SIG-M5 treated with dmso at 0.1 percent for 504 hours (cell line): Measurements from ENCODE around the gene CST11.
A peak's percentile ranks its signal among the peaks of the same experiment; 100 is the strongest.

Source experiments
- DNase-seq: peaks from one replicate; lab custom pipeline; 2025; ENCODE audit not compliant: unreplicated experiment; lab: John Stamatoyannopoulos, UW

Gene CST11

DNA sequence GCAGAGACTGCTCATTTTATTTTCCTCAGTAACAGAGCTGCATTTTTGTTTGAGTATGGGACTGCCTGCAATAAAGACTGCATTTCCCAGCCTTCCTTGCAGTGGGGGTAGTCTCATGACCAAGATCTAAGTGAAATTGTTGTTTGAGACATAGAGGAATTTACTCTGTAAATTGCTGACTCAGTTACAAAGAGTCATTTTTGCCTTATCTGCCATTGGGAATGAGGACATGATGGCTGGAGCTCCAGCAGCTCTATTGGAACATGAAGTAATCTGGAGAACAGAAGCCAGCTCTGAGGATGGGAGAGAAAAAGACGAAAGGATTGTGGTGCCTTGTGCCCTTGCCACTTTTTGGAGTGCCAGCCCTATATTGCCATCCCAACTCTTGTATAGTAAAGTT is 2.1 kb upstream of the CST11 start:
- no peak for DNase-seq

DNA sequence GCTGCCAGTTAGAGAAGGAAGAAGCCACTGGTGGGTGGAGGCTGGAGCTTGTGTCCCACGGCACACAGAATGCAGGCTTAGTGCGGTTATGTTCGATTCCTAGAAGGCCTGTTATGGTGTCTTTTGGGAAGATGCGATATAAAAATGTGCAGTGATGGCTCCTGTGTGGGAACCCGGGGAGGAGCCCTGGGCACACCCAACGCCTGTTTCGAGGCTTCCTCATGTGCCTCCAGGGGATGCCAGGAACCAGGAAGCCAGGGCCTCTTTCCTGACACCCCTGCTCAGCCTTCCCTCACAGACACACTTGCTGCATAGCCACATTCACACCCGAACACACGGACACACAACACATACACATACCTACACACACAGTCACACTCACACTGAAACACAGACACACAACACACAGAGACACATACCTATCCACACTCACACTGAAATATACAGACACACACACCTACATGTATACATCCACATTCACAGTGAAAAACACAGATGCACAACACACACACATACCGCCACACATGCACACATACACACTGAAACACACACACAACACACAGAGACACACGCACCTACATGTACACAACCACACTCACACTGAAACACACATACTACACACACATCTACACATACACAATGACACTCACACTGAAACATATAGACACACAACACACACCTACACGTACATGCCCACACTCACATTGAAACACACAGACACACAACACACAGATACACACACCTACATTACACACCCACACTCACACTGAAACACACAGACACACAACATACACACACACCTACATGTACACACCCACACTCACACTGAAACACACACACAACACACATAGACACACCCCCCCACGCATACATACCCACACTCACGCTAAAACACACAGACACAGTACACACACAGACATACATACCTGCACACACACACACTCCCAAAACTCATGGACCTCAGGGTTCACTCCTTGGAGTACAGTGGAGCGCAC is 1.2 kb upstream of the CST11 start:
- DNase-seq, result no peak

DNA sequence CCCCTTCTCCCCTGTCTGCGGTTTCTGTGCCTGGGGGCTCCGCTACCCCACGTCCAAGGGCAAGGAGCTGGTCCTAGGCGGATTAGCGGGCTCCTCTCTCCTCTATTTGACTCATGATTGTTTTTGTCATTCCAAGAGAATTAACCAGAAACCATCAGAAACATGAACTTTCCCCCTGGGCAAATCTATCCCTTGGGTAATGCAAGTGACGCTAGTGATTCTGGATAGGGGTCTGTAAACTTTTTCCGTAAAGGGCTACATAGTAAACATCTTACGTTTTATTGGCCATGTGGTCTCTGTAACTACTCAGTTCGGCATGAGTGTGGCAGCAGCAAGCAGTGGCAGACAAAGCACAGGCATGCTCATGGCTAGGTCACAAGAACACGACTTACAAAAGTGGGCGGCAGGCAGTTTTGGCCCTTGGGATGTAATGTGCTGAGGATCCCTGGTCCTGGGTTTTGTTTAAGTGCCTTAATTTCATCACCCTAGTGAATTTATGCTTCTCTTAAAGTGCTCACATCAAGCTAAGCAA is 654 bp downstream of the CST11 start:
- DNase-seq, result no peak

DNA sequence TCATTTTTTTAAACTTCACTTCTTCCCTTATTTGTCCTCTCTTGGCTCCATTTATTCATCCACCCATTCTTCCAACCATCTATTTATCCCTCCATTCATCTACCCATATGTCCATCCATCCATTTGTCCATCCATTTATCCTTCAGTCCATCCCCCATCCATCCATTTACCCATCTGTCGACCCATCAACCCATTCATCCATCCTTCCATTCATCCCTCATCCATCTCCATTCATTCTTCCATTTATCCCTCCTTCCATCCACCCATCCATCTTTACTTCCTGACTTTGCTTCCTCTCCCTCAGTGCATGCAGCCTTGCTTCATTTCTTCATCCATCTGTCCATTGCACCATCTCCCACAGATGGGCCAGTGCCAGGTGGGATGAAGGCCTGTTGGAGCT is 1.8 kb downstream of the CST11 start:
- no peak for DNase-seq

- DNase-seq, result peak; percentile 34
Observed at GRCh38 chr20:23449421-23449820, 3.3 kb downstream of the CST11 start.

GRCh38 chr20:23448167-23448566 is 4.5 kb downstream of the CST11 start:
- no peak for DNase-seq

- DNase-seq, result peak; percentile 42
Observed at GRCh38 chr20:23446505-23446904, 6.2 kb downstream of the CST11 start.

DNA sequence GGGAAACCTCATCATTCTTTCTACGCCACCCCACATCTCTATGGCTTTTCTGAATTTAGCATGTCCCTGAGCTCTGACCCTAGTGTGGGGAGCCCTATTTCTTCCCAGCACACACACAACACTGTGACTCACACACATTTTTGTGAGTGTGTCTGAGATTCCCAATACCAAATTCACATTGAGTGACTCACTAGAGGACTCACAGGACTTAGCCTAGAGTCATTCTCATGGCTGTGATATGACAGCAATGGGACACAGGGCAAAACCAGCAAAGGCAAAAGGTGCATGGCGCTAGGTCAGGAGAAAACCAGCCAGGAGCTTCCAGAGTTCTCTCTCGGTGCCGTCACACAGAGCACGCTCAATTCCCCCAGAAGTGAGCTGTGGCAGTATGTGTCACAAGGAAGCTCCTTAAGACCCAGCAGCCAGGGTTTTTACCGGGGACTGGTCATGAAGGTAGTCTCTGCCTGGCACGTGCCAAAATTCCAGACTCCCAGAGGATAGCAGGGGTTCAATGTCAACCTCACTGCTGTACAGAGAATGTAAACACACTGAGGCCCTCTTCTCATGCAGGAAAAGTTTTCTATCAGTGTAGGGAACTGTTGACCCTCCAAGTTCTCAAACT is 7.0 kb downstream of the CST11 start:
- no peak for DNase-seq

DNA sequence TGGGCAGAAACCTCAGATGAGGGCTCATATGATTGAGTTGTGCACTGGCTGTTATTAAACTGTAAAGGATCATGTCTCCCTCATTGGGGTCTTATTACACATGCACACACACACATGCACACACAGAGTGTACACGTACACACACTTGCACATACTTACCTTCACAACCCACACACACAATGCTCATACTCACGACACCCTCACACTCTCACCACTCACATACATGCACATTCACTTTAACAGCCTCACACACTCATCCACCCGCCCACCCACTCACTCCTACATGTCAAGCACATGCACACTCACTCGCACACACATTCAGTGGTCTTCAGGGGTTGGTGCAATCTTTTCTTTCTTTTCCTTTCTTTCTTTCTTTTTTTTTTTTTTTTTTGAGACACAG is 7.8 kb downstream of the CST11 start:
- no peak for DNase-seq

DNA sequence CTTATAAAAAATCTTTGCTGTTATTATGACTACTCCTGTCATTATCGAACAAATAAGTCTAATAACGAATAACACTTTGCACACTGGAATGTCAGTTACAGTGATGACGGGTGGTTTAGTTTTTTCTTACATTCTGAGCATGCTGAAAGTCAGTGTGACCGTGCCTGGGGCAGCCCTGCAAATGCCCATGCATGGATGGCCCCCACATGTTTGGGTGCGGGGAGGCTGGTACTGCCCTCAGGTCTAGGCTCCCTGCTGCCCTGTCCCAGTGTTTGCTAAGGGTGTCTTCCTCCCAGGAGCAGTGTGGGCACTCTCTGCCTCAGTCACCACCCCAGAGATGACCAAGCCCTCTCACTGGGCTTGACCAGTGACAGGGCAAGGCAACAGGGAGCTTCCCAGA is 10.2 kb downstream of the CST11 start:
- DNase-seq, result no peak

- peak; percentile 51 for DNase-seq
Observed at GRCh38 chr20:23441850-23442313, 10.8 kb downstream of the CST11 start.

DNA sequence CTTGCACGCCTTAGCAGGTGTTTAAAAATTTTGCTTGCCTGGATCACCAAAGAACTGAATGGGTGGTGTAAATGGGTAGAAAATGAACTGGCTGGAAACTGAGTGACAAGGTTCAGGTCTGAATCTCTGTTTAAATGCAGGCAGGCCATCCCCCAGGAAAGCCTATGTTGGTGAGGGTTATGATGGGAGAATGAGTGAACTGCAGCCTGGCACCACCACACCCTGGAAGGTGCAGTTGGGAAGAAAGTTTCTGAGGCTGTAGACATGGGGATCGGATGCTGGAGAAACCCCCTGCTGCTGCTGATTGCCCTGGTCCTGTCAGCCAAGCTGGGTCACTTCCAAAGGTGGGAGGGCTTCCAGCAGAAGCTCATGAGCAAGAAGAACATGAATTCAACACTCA is 12.7 kb downstream of the CST11 start:
- DNase-seq, result no peak

- DNase-seq, result no peak
Observed at GRCh38 chr20:23438661-23439060, 14.0 kb downstream of the CST11 start.

- DNase-seq, result no peak
Observed at GRCh38 chr20:23437126-23437899, 15.4 kb downstream of the CST11 start.

- no peak for DNase-seq
Observed at GRCh38 chr20:23436681-23437080, 16.0 kb downstream of the CST11 start.

- no peak for DNase-seq
Observed at GRCh38 chr20:23435626-23436539, 16.8 kb downstream of the CST11 start.

DNA sequence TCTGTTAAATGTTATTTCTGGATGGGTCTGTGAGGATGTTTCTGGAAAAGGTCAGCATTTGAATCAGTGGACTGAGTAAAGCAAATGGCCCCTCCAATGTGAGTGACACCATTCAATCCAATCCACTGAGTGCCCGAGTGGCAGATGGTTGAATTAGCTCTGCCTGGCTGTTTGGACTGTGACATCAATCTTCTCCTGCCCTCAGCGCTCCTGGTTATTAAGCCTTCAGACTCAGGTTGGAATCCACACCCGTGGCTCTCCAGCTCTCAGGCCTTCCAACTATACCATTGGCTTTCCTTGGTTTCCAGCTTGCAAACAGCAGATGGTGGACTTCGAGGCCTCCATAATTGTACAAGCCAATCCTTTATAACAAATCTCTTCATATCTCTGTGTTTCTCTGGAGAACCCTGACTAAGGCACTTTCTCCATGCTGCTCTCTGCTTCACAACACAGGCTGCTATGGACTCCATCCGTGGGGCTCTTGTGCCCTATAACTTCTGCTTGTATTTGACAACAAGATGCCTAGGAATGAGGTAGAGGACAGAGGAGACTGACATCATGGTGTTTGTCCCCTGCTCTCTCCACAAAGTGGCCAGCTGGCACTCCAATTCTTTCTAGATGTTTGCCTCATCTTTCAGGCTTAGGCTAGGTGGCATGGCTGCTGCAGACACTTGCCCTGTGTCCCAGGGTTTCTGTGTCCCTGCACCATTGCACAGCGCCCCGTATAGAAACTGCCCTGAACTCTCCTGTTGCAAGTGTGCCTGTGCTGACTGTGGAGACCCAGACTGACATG is 18.0 kb downstream of the CST11 start:
- DNase-seq, result no peak

DNA sequence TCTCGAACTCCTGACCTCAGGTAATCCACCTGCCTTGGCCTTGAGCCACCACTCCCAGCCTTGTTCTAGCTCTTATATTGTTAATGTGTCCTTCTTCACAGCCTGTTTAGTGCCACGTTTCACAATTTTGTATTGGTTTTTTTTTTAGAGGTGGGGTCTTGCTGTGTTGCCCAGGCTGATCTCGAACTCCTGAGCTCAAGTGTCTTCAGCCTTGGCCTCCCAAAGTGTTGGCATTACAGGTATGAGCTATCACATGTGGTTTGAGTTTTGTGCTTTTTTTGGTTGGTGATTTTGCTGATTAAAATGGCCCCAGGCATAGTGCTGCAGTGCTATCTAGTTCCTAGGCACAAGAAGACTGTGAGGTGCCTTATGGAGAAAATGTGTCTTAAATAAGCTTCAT is 19.0 kb downstream of the CST11 start:
- DNase-seq, result no peak

DNA sequence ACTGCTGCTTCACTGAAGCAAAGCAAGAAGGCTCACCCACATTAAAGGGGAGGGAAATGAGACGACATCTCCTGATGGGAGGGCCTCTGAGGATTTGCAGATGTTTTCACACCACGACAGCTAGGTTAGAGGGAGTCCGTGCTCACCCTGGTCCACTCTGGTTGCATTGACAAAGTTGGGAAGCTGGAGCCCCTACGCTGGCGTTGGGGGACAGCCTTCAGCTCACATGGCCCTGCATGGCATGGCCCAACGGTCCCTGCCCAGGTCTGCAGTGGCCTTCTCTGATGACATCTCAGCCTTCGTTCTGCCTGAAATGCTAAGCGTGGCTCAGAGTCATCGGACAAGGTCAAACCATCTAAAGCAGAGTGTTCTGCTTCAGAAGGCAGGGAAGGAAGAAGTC is 27.5 kb downstream of the CST11 start:
- DNase-seq, result no peak
